HG03565 (cell line): ENCODE data around the gene CERS6.
A peak's percentile ranks its signal among the peaks of the same experiment; 100 is the strongest.

Experiments used
- ATAC-seq: cut with Tn5 transposase; IDR thresholded peaks from one replicate; pipeline ENCODE4 v1.9.1; 2021; ENCODE audit warnings: mild to moderate bottlenecking, moderate library complexity; ENCODE audit not compliant: unreplicated experiment

Gene CERS6

GRCh38 chr2:168441214-168441872 lies 14.7 kb upstream of the CERS6 start:
- ATAC-seq: no peak

GRCh38 chr2:168443818-168444217 lies 12.3 kb upstream of the CERS6 start:
- ATAC-seq: no peak

GRCh38 chr2:168445960-168446359 lies 10.1 kb upstream of the CERS6 start:
- ATAC-seq: no peak

- ATAC-seq: no peak
Observed at GRCh38 chr2:168448980-168449379, 7.1 kb upstream of the CERS6 start.

- no peak for ATAC-seq
Observed at GRCh38 chr2:168449419-168449818, 6.7 kb upstream of the CERS6 start.

GRCh38 chr2:168450171-168450570 lies 5.9 kb upstream of the CERS6 start:
- ATAC-seq: no peak

- no peak for ATAC-seq
Observed at GRCh38 chr2:168450732-168451131, 5.3 kb upstream of the CERS6 start.

- no peak for ATAC-seq
Observed at GRCh38 chr2:168452781-168453180, 3.3 kb upstream of the CERS6 start.

GRCh38 chr2:168453404-168453803 lies 2.7 kb upstream of the CERS6 start:
- ATAC-seq: no peak

- no peak for ATAC-seq
Observed at GRCh38 chr2:168454737-168455644, 1.1 kb upstream of the CERS6 start.

GRCh38 chr2:168456521-168457189 lies 583 bp downstream of the CERS6 start:
- ATAC-seq: peak; percentile 6

- ATAC-seq: no peak
Observed at GRCh38 chr2:168457190-168457895, 1.3 kb downstream of the CERS6 start.

GRCh38 chr2:168458139-168458538 lies 2.1 kb downstream of the CERS6 start:
- ATAC-seq: no peak

- no peak for ATAC-seq
Observed at GRCh38 chr2:168459256-168459655, 3.2 kb downstream of the CERS6 start.

GRCh38 chr2:168460571-168460970 lies 4.5 kb downstream of the CERS6 start:
- no peak for ATAC-seq

GRCh38 chr2:168461178-168461941 lies 5.3 kb downstream of the CERS6 start:
- ATAC-seq: no peak

- no peak for ATAC-seq
Observed at GRCh38 chr2:168461942-168462331, 5.9 kb downstream of the CERS6 start.

- ATAC-seq: no peak
Observed at GRCh38 chr2:168462543-168463045, 6.5 kb downstream of the CERS6 start.

- no peak for ATAC-seq
Observed at GRCh38 chr2:168465594-168465993, 9.5 kb downstream of the CERS6 start.

GRCh38 chr2:168466190-168466737 lies 10.2 kb downstream of the CERS6 start:
- no peak for ATAC-seq
